OCI-LY1 (cell line): ENCODE measurements around the gene CD2AP.

Experiments
- CTCF ChIP-seq: fragments of 200-600 bp; sonication (generic), shearing (Covaris generic); IDR thresholded peaks from 2 replicates; pipeline ENCODE4 v1.5.1; 2017; ENCODE audit warnings: mild to moderate bottlenecking, antibody characterized with exemption, low read length, moderate library complexity, mixed read lengths
- EZH2 ChIP-seq: fragments of 200-600 bp; sonication (generic), shearing (Covaris generic); IDR thresholded peaks from 2 replicates; pipeline ENCODE4 v1.8.0; 2017; ENCODE audit warnings: borderline replicate concordance, mixed run types, mild to moderate bottlenecking, antibody characterized with exemption, low read length, moderate library complexity, mixed read lengths

DNA sequence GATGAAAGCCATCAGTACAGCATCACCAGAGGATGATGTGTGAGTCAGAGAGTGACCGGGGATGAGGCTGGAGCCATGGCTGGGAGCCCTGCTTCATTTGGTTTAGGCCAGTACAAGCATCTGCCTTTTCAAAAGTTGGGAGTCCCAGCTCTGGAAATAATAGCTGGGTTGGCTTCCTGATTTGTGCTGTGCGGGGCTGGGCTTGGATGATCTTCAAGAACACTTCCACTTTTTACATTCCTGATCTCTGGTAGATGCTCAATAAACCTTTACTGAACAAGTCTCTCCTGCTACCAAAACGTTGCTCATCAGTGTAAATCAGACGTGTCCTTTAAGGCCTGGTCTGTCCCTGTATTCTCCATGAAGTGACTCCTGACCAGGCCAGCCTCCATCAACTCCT is 176.7 kb downstream of the CD2AP start:
- TF ChIP-seq EZH2: no peak
- no peak for TF ChIP-seq CTCF
